ENCODE measurements around the gene TSNAX.
A peak's percentile ranks its signal among the peaks of the same experiment; 100 is the strongest.
"Not testable (repeated sequence)": the region's sequence is repeated elsewhere in the genome, so short reads cannot be mapped to it uniquely, and the experiment has no call there.

The TSNAX gene, protein sequence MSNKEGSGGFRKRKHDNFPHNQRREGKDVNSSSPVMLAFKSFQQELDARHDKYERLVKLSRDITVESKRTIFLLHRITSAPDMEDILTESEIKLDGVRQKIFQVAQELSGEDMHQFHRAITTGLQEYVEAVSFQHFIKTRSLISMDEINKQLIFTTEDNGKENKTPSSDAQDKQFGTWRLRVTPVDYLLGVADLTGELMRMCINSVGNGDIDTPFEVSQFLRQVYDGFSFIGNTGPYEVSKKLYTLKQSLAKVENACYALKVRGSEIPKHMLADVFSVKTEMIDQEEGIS

DNA sequence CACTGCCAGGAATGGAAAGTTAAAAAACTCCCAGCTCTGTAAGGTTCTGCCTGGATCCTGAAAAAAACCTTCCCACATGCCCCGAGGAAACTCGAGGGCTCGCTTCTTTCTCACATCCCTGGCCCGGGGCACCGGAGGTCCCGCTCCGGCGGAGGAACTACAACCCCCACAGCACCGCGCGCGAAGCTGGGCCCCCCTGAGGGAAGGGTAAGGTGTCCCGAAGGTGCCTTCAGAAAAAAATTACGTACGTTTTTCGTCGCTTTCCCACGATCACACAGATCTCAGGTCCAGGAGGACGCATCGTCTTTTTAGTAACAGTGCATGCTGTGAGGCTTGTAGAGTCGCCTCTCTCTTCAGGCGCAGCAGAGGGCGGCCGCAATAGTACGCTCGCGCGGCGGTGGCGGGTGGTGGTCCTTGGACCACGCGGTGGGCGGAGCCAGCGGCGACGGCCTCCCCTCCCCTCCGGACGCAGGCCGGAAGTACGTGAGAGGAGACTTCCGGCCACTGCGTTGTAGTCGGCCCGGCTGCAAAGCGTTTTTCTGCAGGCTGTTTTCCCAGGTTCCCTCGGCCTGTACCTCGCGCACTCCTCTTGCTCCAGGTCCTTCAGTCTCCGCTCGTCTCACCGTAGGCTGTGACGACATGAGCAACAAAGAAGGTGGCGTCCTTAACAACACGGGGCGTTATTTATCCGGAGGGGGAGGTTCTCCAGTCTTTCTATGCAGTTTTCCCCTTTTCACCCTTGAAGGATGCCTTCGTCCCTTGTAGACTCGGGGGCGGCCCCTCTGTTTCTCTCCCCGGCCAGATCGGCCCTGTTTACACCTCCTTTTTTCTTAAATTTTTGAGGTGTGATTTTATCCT lies at the start of gene TSNAX:
Gene TSNAX (plus strand): TSS at position 498 of the 858 bp plus-strand sequence. CDS start 142 bp downstream, at position 640.
- peak; percentile 98 for DNase-seq

DNA sequence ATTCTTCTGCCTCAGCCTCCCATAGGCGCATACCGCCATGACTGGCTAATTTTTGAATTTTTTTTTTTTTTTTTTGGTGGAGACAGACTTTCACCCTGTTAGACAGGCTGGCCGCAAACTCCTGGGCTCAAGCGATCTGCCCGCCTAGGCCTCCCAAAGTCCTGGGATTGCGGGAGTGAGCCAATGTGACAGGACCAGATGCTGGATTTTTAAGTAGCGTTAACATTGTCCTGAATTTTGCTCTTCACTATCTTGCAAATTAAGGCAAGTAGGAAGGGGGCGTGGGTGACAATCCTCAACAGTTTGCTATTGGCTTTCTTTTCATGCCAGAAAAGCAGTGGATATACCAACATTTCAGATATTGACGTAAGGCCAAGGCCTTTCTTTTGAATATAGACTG lies 49.7 kb upstream of the TSNAX start:
- DNase-seq = no peak

DNA sequence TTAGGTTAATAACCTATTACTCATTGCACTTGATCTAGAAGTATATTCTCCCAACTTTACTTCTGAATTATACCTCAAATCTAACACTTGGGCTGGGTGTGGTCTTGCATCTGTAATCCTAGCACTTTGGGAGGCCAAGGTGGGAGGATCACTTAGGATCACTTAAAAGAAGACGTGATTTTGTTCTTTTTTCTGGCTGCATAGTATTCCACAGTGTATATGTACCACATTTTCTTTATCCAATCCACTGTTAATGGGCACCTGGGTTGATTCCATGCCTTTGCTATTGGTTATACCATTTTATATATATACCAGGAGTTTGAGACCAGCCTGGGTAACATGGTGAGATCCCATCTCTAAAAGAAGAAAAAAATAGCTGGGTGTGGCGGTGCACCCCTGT lies 48.5 kb upstream of the TSNAX start:
- DNase-seq = no peak

DNA sequence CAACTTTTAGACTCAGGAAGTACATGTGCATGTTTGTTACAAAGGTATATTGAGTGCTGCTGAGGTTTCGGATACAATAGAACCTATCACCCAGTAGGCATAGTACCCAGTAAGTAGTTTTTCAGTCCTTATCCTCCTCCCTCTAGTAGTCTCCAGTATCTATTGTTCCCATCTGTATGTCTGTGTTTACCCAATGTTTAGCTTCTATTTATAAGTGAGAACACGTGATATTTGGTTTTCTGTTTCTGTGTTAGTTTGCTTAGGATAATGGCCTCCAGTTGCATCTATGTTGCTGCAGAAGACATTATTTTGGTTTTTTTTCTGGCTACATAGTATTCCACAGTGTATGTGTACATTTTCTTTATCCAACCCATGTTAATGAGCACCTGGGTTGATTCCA lies 47.2 kb upstream of the TSNAX start:
- DNase-seq = peak; percentile 41

DNA sequence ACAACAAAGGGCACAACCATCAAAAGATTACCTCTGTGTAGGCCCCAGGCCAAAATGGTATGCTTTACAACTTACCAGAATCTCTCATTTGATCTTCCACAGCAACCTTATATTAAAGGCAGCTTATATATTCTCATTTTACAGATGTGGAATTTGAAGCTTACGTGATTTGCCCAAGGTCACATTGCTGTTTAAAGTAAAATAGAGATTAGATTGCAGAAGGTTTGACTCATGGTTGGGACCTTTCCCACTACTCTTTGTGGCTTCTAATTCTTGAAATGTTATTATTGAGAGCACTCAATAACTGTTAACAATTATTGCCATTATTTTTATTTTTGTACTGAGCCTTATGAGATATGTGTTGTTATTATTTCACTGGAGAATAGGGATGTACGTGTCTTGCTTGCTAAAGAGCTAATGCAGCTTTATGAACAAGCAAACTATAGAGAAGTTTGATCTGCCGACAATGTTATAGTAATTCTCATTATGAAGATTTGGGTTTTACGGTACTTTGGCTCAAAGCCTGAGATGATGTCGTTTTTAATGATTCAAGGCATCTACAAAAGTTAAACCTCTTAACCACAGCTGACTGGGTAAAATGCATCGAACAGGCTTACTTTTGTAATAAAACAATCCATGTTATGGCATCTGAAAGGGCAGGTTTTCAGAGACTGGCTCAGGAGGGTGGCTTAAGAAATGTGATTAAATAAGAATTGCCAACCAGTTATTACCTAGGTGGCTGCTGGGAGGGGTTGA lies 43.3 kb upstream of the TSNAX start:
- no peak for DNase-seq

DNA sequence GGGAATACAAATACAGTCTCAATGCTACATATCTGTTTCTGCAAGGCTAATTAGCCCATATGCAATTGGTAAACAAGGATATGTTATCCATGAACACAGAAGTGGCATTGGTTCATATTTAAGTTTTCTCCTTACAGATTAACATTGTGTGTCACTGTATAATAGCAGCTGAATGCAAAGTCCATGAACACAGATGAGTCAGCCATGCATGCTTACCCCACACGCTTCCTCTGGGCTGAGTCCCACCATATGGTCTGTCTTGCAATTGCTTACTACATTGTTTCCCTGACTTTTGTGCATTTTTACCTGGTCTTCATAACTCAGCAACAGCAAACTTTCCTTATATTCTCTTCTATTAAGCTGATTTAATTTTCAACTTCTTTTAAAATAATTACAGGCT lies 41.5 kb upstream of the TSNAX start:
- DNase-seq = peak; percentile 23

DNA sequence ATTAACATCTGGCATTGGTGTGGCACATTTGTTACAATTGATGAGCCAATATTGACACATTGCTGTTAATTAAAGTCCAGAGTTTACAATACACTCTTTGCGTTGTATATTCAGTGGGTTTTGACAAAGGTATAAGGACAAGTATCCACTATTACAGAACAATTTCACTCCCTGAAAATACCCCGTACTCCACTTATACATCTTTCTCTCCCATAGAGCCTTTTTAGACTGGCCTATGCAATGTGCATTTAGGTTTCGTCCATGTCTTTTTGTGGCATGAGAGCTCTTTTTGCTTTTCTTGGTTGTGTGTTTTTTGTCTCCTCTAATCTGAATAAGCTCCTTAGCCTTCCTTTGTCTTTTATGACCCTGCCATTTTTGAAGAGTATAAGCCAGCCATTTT lies 40.6 kb upstream of the TSNAX start:
- no peak for DNase-seq

DNA sequence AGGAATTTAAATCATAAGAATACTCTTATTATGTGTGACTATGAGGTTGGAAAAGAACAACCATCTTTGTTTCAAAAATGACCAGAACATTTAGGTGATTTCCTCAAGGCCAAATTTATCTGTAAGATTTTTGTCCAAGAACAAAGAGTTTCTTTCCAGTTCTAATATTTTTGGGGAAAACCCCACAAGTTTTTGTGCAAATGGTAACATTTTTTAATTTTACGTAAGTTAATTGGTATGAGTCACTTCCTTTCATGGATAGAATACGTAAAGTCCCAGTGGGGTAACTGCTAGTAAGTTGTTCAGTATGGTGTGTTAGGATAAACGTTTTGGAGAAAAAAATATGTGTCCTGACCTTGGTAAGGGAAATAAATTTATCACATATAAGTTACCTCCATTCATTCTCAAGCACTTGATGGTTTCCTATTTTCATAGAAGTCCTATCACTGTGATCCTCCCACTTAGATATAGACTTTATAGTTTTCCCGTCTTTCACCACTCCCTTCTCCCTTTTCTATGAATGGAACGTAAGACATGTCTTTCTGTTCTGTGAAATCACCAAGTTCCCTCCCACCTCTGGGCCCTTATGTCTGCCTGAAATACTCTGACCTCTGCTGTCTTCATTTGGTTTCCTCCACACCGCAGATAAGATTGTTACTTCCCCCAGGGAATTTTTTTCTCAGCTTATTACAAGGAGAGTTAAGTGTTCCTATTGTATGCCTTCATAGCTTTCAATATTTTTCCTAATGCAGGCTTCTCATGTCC lies 34.9 kb upstream of the TSNAX start:
- DNase-seq = no peak

DNA sequence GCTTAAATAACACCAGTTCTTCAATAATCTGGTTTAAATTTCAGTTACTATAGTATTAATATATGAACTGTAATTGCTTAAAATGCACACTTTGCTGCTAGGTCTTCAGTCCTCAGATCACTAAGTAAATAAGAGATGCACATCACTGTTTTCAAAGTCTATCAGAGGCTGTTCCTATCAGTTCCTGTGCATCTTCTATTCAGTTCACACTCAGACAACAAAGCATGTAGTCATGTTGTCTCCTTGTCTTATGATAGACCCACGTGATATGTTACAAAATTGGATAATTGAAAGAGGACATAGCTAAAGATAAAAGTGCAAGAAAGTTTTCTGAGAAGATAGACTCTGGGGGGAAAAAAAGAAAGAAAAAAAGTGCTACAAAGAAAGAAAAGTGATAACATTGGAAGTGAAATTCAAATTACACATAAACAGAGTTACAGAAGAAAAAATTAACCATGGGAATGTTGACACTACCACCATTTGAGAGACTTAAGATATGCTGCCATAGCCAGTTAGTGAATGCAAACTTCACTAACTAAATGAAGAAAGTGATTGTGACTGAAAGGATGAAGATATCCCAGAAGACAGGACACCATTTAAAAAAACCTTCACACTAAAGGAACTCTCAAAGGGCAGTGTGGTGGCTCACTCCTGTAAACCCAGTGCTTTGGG lies 33.9 kb upstream of the TSNAX start:
- DNase-seq = no peak

DNA sequence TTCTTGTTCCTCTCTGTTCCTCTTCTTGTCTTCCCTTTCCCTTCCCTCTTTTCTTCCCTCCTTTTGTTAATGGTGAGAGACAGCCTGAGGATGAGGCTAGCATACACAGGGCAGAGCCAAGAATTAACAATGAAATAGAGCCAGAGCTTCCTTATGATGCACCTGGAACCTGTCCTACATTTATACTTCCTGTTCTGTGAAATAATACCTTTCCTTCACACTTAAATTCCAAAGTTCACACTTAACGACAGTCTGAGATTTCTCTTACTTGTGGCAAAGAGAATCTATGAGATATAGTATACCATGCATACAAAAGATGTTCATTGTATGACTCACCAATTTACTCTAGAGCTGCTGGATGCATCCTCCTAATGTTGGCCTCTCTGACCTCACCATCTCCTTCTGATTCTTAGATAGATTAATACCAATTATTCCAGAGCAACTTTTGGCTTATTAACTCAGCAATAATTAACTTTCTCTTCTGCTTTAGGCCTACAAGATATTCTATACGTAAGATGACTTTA lies 30.8 kb upstream of the TSNAX start:
- DNase-seq = peak; percentile 30

DNA sequence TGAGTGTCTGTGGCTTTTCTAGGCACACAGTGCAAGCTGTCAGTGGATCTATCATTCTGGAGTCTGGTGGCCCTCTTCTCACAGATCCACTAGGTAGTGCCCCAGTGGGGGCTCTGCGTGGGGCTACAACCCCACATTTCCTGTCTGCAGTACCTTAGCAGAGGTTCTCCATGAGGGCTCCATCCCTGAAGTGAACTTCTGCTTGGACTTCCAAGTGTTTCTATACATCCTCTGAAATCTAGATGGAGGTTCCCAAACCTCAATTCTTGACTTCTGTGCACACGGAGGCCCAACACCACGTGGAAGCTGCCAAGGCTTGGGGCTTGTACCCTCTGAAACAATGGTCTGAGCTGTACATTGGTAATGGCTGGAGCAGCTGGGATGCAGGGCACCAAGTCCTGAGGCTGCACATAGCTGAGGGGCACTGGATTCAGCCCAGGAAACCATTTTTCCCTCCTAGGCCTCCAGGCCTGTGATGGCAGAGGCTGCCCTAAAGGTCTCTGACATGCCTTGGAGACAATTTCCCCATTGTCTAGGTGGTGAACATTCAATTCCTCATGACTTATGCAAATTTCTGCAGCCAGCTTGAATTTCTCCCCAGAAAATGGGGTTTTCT lies 29.2 kb upstream of the TSNAX start:
- DNase-seq = peak; percentile 12

DNA sequence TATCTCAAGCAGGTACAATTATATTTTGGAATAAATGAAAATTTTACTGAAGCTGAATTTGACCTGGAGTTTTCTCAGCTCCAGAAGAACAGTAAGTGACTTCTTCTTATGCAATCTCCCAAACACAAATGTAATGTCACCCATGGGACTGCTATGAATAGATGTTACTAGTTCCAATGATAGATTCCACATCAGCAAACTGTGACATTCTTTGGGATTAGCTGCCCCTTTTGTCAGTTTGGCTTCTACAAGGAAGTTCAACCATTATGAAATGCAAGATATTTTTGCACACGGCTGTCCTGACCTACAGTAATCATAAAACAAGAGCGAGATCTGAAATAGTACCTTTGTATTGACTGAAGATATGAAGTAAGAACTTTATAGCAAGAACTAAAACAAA lies 27.8 kb upstream of the TSNAX start:
- no peak for DNase-seq

DNA sequence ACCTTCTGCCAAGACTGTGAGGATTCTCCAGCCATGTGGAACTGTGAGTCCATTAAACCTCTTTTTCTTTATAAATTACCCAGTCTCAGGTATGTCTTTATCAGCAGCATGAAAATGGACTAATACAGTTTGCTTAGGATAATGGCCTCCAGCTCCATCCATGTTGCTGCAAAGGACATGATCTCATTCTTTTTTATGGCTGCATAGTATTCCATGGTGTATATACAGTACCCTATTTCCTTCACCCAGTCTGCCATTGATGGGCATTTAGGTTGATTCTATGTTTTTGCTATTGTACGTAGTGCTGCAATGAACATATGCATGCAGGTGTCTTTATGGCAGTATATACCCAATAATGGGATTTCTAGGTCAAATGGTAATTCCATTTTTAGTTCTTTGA lies 25.3 kb upstream of the TSNAX start:
- not testable (repeated sequence) for DNase-seq

DNA sequence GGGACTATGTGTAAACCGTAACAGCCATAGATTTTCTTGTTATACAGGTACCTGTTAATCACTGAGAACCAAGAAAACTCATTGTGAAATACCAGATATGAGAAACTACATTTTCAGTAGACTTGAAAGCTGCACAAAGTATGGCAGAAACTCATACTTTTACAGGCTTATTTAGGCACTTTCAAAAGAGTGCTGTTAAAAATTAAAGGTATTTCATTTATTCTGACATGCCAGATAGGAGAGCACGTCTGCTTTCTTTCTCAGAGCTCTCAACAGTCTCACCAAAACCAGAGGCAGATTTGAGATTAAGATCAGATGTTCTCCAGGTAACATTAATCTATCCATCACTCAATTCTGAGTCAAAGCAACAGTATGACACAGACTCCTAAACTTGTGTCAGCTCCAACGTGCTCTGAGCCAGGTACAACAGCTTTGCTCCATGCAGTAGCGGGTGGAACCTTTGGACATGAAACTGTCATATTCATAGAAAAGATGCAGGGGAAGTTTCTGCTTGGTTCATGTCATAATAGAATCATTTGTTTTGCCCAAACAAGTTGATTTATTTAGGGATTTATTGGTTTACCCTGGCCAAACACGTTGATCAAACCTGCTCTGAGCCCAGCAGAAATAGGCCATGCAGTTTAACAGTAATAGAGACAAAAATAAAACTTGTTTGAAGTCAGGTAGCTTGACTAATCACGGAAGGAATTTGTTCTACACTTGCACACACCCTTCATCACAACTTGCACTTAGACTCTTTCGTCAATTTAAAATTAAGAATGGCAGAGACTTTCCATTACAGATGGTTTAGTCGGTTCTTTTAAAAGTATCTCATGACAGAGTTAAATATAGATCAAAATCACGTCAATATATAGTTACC lies 20.8 kb upstream of the TSNAX start:
- DNase-seq = peak; percentile 56

DNA sequence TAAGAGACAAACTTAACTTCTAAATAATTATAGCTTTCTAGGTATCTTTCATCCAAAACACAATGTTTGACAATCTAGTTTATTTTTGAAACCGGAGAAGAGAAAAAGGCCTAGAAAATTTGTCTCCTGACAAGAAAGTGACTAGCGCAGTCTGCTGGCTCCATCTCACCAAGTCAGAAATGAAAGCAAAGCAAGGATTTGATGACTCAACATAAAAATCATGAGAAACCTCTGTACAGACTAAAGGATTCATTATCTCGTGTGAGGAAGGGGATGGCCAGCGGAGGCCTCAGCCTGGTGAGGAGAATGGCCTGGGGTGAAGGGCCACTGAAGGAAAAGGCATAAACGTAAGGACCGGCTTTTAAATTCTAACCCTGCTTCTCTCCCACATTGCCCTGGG lies 20.0 kb upstream of the TSNAX start:
- peak; percentile 9 for DNase-seq

DNA sequence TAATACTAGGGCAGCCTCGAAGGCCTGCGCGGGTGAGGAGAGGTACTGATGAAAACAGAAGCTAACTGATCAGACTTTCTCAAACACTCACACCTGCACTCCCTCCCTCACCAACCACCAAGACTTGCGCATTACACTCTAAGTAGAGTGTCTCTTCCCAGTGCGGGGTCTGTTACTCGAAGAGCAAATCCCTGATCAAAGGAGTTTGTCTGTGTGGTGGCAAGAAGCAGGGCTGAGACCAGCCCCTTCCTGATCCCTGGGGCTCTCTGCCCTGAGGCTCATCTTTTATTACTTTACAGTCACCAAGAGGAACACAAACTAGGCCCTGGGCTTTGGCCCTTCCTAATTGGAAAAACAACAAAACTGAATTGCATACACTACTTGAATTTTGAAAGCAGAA lies 19.5 kb upstream of the TSNAX start:
- no peak for DNase-seq

DNA sequence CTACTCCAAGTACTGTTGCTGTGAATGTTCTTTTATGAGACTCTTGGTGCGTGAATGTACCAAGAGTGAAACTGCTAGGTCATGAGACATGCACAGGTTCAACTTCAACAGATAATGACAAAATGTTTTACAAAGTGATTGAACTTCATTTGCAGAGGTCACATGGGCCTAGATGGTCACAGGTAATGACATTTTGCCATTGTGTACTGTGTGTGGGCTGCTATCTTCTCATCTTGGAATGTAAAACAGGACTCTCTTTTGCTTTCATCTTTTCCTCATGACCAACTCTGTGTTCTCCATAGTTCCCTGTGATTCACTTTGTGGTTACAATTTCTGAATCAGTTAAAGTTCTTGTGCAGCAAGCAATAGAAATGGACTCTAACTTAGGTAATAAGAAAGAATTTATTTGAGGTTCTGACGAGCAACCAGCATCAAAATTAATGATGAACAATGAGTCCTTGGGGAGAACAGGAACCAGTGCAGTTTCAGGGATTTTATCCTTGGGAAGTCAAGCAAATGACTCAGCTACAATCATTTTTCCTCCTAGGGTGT lies 16.2 kb upstream of the TSNAX start:
- no peak for DNase-seq

DNA sequence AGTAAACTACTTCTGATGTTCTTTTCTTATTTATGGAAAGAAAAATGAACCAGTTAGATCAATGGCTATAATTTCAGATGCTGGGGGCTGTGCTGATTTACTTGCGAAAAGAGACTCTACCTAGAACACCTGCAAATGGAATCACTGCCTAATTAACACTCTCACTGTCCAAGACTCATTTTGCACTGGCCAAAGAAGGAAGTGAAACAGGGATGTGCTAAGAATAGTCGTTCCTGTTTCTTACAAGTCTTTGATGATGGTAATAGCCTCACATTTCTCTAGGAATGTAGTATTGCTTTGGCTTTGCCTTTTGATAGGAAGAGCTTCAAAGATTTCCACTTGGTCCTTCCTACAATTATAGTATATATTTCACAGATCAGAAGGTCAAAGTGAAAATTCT lies 12.7 kb upstream of the TSNAX start:
- DNase-seq = no peak

DNA sequence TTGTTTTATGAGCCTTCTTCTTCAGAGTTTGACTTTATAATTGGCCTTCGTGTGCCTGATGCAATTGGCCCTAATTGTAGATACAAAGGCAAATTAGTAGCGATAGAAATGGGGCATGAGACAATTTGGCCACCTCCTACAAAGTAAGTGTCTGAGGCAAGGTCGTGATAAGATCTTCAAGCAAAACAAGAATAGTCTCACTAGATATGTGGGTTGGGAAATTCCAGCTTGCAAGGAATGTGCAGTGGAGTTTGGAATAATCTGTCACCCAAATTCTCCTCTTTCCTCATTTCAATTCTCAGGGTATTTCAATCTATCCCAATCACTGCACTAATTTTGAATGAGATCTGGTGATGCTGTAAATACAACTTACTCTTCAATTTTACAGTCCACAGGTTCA lies 11.4 kb upstream of the TSNAX start:
- no peak for DNase-seq

DNA sequence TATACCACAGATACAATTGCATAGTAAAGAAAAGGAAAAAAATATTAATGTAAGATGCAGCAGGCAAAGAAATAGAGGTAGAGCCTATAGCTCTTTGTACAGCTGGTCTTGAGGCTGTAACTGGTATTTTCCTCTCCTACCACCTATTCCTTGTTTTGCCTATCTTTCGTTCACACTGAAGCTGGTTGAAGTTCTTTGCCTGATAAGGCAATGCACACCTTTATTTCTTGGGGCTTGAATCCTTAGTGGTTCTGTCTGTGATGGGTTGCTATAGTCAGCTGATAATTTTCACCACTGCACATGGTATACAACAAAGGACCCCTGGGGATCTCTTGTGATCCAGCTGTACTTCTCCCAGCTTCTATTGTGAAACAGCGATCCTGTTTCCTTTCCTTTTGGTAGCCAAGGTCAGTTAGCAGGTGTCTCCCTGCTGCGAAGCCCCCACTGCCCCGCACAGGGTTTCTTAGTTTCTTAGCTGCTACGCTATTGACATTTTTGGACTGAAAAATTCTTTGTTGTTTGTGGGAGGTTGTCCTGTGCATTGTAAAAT lies 9.9 kb upstream of the TSNAX start:
- DNase-seq = no peak

All from DMS53 (cell line).